RPMI7951 (cell line): Measurements from ENCODE around the gene EEPD1. TPM values are rescaled to one million over a fixed set of nuclear protein-coding genes. Genes with fewer than 3 reads are reported as not detected.

Experiments
- DNase-seq: peaks from one replicate; pipeline ENCODE4 v3.0.0-alpha.2; 2012; ENCODE audit warnings: low read depth
- total RNA-seq: library from RNA; depleted of rRNA; stranded (reverse); fragments of >200 nt; shearing (Covaris generic); gene quantifications from 2 replicates; pipeline ENCODE4 v1.2.3, GENCODE V29; 2014

EEPD1 gene
- total RNA-seq, 1 experiment from 2014 or later, result 5.2 TPM

DNA sequence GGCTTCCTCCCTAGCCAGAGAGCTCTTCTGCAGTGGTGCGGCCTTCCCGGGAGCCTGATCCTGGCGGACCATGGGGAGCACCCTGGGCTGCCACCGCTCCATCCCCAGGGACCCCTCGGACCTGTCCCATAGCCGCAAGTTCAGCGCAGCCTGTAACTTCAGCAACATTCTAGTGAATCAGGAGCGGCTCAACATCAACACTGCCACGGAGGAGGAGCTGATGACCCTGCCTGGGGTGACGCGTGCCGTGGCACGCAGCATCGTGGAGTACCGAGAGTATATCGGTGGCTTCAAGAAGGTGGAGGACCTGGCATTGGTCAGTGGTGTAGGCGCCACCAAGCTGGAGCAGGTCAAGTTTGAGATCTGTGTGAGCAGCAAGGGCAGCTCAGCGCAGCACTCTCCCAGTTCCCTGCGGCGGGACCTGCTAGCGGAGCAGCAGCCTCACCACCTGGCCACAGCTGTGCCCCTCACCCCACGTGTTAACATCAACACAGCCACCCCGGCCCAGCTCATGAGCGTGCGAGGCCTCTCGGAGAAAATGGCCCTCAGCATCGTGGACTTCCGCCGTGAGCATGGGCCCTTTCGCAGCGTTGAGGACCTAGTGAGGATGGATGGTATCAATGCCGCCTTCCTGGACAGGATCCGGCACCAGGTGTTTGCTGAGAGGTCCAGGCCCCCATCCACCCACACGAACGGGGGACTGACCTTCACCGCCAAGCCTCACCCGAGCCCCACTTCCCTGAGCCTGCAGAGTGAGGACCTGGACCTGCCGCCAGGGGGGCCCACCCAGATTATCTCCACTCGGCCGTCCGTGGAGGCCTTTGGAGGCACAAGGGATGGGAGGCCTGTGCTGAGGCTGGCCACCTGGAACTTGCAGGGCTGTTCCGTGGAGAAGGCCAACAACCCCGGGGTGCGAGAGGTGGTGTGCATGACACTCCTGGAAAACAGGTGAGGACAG lies 1.5 kb downstream of the EEPD1 start:
- DNase-seq, result no peak

DNA sequence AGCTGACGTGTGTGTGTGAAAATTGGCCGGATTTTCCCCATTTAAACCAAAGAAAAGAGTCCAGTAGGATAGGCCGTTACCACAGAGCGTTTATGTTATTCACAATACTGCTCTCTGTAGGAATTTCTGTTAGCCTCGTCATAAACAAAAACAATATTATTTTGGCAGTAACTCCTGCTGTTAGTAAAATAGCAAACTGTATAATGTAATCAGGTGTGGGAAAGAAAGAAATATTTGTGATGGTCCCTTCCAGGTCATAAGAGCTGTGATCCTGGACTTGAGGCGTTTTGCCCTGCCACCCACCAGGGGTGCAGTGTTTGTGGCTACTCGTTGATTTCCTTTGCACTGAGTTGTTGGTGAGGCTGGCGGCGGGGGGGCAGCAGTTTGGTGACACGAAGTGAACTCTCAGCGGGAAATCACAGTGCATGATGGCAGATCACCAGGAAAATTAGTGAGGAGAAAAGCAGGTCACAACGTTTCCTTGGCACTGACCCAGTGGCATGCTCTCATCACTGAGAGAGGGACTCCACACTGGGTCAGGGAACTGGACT lies 2.8 kb downstream of the EEPD1 start:
- DNase-seq, result no peak

- no peak for DNase-seq
These were observed 4.7 kb downstream of the EEPD1 start for GRCh38 chr7:36157527-36158320.

DNA sequence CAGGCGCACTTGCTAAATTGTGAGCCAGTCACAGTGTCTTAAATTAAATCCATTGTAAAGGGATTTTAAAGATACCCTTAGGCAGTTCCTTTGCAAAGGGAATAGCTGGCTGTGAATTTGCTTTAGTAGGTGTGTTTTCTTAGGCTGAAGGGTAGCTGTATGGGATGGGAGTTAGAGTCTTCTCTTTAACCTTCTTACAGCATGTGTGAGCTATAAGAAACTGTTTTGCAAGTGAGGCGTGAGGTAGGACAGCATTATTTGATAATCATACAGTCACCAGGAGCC lies 5.2 kb downstream of the EEPD1 start:
- no peak for DNase-seq

DNA sequence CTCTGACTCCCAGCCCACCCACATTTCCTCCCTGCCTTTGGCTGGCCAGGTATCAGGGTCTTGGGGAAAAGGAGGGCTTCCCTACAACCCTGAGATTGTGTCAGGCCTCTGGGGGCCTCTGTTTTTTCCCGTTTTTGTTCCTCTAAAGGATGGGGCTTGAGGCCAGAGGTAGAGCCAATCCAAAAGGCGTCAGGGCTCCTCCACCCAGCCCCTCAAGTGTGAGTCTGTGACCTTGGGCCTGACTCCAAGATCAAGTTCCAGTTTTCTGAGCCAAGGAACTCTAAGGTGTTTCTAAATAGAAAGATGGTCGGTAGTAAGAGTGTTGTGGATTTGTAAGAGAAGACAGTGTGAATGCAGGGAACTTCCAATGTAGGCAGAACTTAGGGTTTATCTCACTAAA lies 6.6 kb downstream of the EEPD1 start:
- no peak for DNase-seq

DNA sequence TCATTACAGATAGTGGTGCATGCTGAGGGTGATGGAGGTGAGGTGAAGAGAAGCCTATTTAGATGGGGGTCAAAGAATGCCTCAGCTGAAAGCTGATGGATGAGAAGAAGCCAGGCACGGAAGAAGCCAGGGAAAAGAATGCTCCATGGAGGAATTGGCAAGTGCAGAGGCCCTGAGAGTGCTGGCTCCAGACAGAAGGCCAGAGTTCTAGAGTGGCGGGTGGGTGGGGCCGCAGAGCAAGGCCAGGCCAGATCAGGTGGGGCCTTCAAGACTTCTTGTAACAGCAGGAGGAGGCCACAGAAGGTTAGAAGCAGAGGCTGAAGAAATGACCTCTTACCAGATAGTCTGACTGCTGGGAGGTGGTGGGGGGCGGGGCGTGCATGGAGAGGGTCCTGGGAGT lies 7.3 kb downstream of the EEPD1 start:
- DNase-seq, result no peak

DNA sequence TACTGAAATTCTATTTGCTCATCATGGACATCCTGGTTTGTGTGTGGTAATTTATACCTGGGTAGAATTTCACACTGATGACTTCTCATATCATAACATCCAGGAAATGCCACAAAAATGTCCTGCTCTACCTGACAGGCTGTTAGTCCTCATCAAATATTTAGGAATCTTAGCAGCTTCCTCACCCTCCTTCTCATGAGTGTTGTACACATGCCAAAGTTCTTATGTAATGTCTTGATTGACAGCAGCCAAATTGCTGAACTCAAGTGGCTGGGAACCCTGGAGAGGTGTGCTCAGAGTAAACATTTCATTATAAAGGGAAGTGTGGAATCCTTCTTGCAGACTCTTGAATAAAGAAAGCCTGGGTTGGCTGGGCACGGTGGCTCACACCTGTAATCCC lies 8.9 kb downstream of the EEPD1 start:
- DNase-seq, result no peak

DNA sequence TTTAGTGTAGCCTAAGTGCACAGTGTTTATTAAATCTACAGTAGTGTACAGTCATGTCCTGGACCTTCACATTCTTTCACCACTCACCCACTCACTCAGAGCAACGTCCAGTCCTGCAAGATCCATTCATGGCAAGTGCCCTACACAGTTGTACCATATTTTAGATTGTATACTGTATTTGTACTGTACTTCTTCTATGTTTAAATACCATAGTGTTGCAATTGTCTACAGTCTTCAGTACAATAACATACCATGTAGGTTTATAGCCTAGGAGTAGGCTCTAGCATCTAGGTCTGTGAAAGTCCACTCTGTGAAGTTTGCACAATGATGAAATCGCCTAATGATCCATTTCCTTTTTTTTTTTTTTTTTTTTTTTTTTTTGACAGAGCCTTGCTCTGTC lies 12.0 kb downstream of the EEPD1 start:
- DNase-seq, result no peak

- no peak for DNase-seq
These were observed 12.7 kb downstream of the EEPD1 start for GRCh38 chr7:36165802-36166201.

GRCh38 chr7:36167403-36168050 lies 14.5 kb downstream of the EEPD1 start:
- no peak for DNase-seq

- DNase-seq, result no peak
These were observed 18.4 kb downstream of the EEPD1 start for GRCh38 chr7:36171503-36171902.

DNA sequence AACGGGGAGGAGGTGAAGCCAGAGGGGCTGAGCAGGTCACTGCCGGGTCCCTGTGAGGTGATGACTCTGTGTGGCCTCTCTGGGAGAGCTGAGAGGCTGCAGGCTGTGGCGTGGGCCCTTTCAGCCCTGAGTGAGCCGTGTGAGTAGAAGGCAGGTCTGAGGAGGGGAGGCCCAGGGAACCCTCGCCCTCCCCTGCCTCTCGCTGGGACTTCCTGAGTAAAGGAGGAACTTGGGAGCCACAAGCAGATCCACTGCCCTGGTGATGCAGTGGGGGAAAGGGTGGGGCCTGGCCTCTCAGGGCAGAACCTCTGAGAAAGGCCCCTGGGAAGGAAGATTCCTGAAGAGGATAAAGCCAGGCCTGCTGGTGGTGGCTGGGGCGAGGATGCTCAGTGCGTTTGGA lies 22.8 kb downstream of the EEPD1 start:
- DNase-seq, result no peak

GRCh38 chr7:36176697-36177096 lies 23.6 kb downstream of the EEPD1 start:
- DNase-seq, result no peak

GRCh38 chr7:36180121-36180520 lies 27.1 kb downstream of the EEPD1 start:
- no peak for DNase-seq

GRCh38 chr7:36181668-36182067 lies 28.6 kb downstream of the EEPD1 start:
- no peak for DNase-seq

DNA sequence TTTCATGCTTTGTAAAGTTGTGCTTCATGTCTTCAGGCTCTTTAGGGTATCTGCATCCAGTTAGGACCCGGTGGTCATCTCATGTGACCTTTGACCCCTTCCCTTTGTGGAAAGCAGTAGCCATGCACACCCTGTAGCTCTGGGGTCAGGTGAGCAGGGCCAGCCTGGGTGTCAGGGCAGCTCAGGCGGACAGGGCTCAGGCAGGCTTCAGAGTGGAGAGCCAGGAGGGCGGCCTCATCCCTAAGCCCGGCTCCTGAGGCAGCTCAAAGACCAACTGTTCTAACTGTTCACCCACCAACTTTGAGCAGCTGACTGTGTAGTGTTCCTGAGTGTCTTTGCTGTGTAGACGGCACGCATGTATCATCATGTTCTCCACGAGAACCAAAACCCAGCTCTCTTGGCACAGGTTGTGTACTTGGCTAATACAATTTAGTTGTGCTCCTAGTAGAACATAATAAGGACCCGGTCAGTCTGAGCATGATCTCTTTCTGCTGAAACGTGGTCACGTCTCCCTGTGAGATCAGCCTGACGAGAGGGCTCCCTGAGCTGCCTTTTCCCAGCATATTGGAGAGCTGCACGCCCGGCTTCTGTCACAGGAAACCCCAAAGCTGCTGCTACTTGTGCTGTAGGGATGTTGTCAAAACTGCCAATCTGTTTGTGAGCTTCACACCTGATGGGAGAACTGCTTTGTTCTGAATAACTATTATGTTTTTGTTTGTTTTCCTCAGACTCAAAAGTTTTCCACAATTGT lies 30.0 kb downstream of the EEPD1 start:
- DNase-seq, result no peak

GRCh38 chr7:36185092-36185491 lies 32.0 kb downstream of the EEPD1 start:
- DNase-seq, result no peak

DNA sequence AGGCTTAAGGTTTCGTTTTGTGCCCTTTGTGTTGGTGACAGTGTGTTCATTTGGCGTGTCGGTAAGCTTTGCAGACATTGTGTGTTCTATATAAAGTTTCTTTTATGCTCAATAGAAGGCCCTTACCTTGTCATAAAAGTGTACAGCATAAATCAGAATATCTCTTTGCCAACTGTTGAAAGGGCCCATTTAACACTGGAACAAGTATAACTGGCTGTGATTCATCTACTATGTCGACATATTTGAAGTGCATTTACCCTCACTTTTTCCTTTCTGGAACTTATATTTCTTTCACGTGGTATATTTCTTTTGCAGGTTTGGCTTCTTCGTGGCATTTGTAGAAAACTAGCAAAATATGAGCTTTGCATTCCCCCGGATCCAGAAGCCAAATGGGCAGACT lies 32.7 kb downstream of the EEPD1 start:
- DNase-seq, result no peak

DNA sequence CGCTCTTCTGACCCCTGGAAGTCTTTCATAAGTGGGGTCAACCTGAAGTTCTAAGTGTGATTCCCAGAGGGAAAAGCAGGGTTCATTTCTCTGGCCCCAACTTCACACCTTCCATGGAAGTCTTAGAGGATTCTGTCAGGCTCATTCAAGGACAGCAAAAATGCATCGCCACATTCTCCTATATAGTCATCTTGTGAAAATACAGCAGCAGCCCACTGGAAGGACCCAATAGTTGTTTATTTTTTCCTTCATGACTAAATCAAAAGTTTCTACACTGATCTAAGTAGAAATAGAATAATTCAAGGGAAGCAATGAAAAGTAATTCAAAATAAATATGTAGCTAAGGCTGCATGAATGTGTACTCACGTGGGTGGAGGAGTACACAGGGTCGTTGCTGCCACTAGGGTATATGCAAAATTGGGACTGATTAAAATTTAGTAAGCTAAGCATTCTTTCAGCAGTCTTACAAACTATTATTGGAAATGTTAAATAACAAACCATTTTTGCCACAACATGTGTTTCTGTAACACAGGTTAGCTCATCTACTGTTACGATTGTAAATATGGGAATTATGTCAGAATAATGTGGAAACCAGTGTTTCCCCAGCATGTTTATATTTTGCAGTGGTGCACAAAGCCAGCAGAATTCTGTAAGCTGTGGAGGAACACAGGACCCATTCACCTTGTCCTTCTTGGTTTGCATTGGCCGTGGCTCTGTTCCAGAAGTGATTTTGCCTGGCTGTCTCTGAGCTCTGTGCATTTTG lies 33.5 kb downstream of the EEPD1 start:
- DNase-seq, result no peak

DNA sequence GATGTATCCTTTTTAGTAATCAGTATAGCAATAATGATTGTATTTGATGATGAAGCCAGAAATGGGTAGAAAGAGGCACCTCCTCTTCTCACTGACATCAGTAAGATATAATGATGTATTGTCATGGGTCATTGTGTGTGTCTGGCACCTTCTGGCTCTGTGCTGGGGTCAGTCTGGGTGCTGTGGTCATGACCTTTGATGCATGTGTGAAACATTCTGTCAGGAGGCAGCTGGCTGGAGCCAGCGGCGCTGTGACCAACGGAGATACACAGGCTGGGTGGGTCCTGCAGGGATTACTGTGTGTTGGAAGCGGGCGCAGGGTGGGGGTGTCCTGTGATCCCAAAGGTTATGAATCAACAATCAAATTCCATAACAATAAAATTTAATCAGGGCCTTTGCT lies 35.2 kb downstream of the EEPD1 start:
- DNase-seq, result no peak

- DNase-seq, result no peak
These were observed 35.9 kb downstream of the EEPD1 start for GRCh38 chr7:36188906-36189305.
